GM21619 (cell line): ENCODE data around the gene CENPL.

Source experiments
- ATAC-seq: cut with Tn5 transposase; IDR thresholded peaks from one replicate; pipeline ENCODE4 v1.9.1; 2021; ENCODE audit not compliant: unreplicated experiment

The CENPL gene

GRCh38 chr1:173758980-173759379, 65.7 kb downstream of the CENPL start:
- ATAC-seq, result no peak

GRCh38 chr1:173758110-173758509, 66.6 kb downstream of the CENPL start:
- no peak for ATAC-seq

GRCh38 chr1:173757666-173758065, 67.0 kb downstream of the CENPL start:
- no peak for ATAC-seq

GRCh38 chr1:173753830-173754229, 70.9 kb downstream of the CENPL start:
- no peak for ATAC-seq
